GM19467 (cell line): Measurements from ENCODE around the gene MCM9.
A peak's percentile ranks its signal among the peaks of the same experiment; 100 is the strongest.

Experiments used
- ATAC-seq: cut with Tn5 transposase; IDR thresholded peaks from one replicate; pipeline ENCODE4 v1.9.1; 2021; ENCODE audit warnings: mild to moderate bottlenecking, moderate library complexity; ENCODE audit not compliant: unreplicated experiment

Gene MCM9

DNA sequence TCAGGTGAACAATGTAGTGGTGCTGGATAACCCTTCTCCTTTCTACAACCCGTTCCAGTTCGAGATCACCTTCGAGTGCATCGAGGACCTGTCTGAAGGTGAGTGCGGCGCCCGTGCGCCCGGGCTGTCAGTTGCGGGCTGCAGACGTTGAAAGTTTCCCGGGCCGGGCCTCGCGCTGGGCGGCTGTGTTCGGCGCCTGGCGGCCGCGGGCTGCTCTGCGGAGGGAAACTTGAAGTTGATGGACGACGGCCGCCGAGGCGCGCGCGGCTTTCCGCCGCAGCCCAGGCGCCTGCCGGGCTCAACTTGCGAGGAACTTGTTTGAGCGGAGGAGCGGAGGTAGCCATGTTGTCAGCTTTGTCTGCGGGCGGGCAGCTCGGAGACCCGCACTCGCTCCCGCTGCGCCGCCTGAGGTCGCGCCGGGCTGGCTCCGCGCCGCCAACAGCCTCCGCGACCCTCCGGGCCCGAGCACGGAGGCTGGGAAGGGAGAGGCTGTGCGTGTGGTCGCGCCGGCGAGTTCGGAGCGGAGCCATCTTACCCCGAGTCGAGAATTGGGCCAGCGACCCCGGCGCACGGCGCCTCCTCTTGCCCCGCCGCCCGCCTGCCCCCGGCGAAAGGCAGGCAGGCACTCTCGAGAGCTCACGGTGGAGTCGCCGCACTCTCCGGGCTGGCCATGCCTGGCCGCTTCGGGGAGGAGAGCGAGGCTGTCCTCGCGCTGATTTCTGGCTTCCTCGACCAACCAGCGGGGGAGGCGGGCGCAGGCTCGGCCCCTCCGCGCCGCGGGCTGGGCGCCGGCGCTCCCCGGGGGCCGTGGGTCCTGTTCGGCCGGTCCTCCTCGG, 40.3 kb downstream of the MCM9 start:
- peak; percentile 38 for ATAC-seq

DNA sequence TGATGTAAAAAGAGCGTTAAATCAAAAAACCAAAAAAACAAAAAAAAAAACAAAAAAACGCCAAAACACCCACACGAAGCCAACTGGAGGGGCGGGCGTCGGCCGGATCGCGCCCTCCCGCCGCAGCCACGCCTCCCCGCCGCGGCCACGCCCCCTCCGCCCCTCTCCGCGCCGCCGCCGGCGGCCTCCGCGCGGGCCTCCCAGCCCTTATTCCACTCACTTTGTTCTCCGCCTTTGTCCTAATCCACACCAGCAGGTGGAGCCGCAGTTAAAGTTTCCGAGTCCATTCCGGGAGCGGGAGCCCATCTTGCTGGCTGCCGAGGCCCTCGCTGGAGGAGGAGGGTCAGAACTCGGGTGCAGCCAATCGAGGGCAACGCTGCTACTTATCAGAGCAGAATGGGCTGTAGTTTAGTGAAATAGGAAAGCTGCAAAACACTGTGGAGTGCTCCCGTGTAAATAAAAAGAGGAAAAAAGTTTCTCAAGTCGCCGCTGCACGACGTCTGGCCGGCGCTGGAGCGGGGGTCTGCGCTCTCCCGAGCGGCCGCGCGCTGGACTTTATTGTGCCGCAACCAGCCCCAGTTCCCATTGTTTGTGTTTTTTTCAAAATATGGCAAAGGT, 41.0 kb downstream of the MCM9 start, which contains the start of gene ASF1A:
Gene ASF1A (plus strand): TSS at position 346 of the 618 bp plus-strand sequence. CDS start 262 bp downstream, at position 608.
- peak; percentile 72 for ATAC-seq

DNA sequence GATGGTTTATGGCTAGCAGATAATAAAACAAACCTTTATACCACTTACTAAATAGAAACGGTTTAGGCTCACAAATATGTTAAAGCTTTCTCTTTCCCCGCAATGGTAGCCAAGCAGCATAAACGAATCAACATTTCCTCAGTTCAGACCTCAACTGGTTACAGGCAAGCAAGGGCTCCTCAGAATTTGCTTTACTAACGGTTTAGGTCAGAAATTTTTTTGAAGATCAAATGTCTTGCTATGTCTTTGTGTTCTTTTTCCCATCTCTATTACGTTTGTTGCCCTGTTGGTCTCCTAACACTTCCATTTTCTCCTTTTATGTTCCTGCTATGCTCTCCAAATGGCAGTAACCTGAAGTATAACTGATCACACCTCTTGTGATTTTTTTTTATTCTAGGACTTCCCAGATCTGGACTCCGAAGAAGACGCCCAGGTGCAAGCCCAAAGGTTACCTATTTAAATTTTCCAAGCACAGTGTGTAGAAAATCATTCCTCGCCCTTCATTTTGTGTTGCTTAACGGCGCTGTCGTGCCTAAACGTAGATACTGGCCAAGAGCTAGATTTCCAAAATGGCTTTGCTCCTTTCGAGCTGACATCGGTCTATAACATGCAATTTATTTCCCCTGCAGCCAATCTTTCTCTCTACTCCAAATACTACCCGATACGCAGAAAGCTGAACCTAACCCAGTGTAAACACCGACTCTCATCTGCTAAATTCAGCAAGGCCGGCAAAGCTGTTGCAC, 41.7 kb downstream of the MCM9 start:
- ATAC-seq: peak; percentile 2

DNA sequence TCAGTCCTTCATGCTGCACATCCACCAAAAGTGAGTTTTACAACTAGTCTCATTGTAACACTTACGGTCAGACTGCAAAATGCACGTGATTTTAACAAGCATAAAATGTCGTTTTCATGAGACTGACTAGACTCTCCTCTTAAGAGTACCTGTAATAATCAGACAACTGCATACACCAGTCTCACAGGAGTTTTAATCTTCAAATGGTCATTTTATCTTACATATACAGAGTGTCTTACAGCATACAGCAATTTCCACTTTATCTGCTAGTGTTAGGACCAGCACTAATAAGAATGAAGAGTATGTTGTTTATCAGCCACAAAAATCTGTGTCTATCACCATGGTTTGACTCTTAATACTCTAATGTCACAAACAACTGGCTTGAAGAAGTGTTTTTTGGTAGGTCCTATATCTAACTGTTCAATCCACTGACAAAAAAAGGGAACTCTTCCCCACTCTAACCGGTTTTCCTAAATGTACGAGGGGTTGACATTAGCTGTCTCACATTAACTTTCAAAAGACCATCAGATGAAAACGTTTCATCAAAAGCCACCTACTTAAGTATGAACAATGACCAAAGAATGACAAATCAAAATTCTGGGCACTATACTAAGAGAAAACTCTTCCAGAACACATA, 42.5 kb downstream of the MCM9 start:
- no peak for ATAC-seq

DNA sequence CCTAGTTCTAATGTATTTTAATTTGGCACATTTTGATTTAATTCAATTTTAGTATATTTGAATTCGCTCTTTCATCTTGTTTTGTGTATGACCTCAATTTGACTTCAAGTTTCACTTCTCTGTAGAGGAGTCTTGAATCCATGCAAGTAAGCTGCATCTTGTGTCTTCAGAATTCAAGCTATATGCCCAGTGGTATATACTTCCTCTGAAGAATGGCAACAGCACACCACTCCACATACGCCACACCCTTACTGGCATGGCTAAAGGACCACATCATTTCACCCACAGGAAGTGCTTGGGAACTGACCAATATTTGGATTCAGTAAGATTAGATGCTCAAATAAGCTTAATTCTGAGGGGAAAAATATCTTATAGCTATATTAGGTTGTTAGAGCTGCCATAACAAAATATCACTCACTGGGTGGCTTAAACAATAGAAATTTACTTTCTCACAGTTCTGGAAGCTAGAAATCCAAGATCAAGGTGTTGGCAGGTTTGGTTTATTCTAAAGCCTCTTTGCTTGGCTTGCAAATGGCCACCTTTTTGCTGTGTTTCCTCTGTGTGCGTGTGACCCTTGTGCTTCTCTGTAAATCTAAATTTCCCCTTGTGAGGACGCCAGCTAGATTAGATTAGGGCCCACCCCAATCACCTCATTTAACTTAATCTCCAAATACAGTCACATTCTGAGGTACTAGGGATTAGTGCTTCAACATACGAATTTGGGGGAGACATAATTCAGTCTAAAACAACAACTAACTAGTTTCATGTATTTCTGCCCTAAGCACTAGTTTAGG, 43.8 kb downstream of the MCM9 start:
- ATAC-seq: no peak

DNA sequence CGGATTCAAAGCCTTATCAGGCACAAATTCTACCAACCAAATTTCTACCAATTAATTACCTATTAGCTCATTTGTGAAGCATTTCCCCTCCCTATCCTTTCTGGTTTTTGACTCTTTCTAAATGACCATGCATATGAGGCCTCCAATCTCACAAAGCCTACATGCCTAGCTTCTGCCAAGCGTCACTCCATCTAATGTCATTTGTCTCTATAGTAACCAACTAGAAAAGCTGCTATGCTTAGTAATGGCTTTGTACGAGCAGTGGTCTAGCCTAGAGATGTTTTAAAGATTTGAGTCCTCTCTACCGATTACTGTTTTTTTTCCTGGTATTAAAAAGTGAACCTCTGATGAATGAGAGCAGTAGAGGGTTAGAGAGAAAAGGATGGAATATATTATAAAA, 45.8 kb downstream of the MCM9 start:
- no peak for ATAC-seq

DNA sequence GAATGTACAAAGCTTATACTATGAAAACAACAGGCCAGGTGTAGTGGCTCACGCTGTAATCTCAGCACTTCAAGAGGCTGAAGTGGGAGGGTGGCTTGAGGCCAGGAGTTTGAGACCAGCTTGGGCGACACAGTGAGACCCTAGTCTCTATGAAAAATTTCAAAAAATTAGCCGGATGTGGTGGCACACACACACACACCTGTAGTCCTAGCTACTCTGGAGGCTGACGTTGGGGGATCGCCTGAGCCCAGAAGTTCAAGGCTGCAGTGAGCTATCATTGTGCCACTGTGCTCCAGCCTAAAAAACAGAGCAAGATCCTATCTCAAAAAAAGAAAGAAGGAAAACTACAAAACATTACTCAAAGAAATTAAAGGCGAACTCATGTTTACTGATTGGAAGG, 48.3 kb downstream of the MCM9 start:
- no peak for ATAC-seq

DNA sequence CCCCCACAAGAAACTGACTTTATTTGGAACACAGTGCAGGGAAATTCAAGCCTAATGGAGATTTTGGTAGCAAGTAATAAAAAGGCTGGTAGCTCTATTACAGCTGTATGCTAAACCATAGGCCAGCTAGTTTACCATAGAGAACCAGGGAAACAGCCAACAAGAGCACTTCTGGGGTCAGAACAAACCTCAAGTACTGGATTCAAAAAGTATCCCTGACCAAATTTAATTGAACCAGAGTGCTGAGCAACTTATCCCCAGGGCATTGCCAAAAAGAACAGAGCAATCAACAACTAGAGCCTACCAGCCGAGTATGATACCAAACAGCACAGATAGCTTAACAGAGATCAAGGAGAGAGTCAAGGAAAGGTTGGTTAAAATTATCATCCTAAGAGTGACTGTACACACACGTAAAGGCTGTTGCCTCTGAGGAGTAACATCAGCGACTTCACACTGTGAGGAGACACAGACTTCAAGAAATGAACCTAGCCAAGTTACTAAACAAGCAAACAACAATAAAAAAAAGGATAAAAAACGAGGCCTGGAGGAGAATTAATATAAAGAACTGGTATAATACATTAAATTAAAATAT, 52.5 kb downstream of the MCM9 start:
- no peak for ATAC-seq

DNA sequence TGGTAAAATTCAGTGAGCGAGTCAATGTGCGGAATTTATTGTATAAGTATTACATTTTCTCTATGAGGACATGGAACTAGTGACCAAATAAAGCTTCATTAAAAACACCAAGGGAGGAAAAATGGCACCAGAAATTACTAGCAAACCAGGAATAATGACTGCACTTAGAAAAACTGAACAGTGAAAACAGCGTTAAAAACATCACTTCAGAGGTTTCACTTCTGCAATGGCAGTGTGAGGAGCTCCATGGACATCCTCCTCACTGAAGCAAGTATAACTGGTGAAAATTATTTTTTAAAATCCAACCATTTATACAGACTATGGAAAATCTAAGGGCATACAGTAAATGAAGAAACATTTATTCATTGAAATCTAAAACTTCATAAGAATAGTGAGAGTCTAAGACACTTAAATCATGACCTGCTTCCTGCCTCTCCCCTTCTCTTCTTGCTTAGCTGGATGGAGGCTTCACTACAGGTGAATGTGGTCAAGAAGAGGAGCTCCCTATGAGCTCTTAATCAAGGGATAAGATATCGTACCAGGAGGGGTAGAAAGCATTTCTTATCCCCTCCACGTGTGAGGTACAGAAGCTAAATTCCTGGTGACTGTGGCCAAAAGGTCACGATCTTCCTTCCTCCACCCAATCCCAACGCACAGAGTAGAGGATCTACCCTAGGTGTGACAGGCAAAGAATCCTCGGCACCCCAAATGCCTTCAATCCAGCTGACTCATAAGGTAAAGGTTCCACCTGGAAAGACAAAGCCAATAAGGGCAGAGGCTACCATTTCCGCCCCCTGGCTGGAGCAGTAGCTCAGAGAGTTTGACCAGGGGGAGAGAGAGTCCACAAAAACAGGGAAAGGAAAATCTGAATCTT, 53.3 kb downstream of the MCM9 start:
- peak; percentile 85 for ATAC-seq

DNA sequence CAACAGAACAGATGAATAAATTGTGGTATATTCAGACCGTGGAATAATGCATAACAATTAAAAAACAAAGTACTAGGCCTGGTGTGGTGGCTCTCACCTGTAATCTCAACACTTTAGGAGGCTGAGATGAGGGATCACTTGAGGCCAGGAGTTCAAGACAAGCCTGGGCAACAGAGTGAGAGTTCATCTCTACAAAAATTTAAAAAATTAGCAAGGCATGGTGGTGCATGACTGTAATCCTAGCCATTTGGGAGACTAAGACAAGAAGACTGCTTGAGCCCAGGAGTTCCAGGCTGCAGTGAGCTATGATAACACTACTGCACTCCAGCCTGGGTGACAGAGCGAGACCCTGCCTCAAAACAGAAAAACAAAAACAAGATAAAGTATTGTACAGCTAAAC, 57.2 kb downstream of the MCM9 start:
- no peak for ATAC-seq

DNA sequence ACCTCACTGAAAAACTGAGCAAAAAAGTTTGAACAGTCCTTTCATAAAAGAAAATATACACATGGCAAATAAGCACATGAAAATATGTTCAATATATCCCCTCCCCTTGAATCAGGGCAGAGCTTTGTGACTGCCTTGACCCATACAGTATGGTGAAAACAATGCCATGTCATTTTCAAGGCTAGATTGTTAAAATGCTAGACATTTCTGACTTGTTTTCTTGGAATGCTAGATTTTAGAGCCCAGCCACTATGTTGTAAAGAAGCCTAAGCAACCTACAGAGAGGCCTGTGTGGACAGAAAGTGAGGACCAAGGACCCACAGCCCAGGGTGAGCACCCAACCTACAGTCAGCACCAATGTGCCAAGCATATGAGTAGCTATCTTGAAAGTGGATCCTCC, 58.1 kb downstream of the MCM9 start:
- no peak for ATAC-seq

DNA sequence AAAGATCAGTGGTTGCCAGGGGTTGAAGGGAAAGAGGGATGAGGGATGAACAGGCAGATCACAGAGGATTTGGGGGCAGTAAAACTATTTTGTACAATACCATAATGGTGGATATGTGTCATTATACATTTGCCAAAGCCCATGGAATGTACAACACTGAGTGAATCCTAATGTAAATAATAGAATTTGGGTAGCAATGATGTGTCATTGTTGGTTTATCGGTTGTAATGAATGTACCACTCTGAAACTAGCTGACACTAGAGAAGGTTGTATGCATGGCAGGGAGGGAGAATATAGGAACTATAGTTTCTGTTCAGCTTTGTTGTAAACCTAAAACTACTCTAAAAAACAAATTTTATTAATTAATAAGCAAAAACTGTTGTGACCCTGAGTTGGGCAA, 58.8 kb downstream of the MCM9 start:
- no peak for ATAC-seq

DNA sequence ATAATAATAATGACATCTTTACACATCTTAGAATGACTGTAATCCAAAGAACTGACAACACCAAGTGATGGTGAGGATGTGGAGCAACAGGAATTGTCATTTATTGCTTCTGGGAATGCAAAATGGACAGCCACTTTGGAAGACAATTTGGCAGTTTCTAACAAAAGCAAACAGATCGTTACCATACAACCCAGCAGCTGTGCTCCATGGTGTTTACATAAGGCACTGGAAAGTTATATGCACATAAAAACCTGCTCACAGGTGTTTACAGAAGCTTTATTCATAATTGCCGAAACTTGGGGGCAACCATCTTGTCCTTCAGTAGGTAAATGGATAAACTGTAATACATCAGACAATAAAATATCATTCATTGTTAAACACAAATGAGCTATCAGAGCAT, 59.3 kb downstream of the MCM9 start:
- no peak for ATAC-seq

DNA sequence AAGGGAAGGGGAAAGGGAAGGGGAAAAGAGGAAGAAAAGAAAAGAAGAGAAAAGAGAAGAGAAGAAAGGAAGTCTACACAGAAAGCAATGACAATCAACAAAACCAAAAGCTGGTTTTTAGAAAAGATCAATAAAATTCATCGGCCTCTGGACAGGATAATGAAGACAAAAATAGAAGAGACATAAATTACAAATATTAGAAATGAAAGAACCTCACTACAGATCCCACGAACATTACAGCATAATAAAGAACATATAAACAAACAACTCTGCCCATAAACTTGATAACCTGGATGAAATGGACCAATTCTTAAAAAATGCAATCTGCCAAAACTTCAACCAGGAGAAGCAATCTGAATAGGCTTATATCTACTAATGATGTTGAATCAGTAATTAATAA, 61.7 kb downstream of the MCM9 start:
- no peak for ATAC-seq

DNA sequence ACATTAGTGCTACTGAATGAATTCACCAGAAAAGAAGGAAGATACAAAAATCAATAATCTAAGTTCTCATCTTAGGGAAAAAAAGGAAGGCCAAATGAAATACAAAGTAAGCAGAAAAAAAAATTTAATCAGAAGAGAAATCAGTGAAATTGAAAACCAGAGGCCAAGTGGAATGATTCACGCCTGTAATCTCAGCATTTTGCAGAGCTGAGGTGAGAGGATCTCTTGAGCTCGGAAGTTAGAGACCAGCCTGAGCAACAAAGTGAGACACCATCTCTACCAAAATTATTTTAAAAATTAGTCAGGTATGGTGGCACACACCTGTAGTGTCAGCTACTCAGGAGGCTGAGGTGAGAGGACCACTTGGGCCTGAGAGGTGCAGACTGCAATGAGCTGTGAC, 62.2 kb downstream of the MCM9 start:
- no peak for ATAC-seq

DNA sequence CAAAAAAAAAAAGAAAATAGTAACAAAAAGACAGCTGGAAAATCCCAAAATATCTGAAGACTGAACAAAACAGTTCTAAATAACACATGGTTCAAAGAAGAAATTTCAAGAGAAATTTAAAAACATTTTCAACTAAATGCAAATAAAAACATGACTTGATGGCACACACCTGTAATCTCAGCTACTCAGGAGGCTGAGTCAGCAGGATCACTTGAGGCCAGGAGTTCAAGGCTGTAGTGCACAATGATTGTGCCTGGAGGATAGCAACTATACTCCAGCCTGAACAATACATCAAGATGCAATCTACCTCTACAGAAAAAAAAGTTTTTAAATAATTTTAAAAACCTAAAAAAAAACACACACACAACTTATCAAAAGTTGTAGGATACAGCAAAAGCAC, 62.6 kb downstream of the MCM9 start:
- ATAC-seq: no peak

DNA sequence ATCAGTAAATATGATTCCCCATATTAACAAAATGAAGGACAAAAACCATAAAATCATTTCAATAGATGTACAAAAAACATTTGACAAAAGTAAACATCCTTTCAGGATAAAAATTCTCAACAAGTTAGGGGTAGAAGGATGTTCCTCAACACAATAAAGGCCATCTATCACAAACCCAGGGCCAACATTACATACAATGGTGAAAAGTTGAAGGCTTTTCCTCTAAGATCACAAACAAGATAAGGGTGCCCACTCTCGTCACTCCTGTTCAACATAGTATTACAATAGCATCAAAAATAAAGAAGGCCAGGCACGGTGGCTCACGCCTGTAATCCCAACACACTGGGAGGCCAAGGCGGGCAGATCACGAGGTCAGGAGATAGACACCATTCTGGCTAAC, 63.6 kb downstream of the MCM9 start:
- ATAC-seq: no peak

DNA sequence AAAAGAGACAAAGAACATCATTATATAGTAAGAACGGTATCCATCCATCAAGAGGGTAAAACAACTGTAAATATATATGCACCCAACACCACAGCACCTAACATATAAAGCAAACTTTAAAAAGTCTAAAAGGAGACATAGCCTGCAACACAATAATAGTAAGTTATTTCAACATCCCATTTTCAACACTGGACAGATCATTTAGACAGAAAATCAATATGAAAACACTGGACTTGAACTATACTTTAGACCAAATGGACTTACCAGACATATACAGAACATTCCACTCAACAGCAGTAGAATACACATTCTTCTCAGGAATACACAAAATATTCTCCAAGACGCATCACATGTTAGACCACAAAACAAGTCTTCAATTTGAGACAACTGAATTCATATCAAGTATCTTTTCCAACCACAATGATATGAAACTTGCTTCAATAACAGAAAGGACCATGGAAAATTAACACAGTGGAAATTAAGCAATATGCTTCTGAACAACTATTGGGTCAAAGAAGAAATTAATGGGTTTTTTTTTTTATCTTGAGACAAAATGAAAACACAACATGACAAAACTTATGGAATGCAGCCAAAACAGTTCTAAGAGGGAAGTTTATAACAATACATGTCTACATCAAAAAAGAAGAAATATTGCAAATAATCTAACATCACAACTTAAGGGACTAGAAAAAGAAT, 64.9 kb downstream of the MCM9 start:
- no peak for ATAC-seq

DNA sequence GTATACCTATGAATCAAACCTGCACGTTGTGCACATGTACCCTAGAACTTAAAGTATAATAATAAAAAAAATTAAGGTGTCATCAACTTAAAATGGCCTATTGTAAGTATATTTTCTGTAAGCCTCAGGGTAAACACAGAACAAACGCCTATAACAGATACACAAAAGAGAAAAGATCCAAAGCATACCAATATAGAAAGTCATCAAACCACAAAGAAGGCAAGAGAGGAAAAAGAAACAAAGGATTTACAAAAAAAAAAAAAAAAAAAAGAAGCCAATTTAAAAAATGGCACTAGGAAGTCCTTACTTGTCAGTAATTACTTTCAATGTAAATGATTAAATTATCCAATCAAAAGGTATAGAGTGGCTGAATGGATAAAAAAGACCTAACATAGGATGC, 65.6 kb downstream of the MCM9 start:
- no peak for ATAC-seq
